ENCODE measurements around the gene CCNJL.

DNA sequence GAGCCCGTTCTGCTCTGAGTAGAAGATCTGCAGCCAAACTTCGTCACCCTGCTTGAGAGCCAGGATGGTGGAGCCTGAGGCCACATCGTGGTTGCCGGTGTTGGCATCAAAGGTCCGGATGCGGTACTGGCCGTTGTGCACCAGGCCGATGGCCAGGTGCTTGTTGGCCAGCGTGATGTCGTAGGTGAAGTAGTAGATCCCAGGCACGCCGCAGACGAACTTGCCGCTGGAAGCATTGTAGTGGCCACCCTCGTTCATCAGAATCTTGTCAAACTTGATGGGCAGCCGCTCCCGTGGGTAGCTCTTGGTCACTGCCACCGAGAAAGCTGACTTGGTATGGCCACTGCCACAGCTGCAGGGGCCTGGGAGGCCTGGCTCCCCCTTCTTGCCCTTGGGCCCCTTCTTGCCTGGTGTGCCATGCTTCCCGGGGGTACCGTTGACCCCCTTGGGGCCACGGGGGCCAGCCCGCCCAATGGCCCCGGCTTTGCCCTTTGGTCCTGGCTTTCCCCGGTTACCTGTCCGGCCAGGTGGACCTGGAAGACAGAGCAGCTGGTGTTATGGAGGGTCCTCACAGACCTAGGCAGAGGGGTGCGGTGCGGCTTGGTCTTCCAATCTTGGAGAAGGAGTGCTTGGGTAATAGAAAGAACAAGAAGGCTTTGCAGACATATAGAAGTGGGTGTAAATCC lies 37.0 kb upstream of the CCNJL start:
- TF ChIP-seq, protein P1, sequence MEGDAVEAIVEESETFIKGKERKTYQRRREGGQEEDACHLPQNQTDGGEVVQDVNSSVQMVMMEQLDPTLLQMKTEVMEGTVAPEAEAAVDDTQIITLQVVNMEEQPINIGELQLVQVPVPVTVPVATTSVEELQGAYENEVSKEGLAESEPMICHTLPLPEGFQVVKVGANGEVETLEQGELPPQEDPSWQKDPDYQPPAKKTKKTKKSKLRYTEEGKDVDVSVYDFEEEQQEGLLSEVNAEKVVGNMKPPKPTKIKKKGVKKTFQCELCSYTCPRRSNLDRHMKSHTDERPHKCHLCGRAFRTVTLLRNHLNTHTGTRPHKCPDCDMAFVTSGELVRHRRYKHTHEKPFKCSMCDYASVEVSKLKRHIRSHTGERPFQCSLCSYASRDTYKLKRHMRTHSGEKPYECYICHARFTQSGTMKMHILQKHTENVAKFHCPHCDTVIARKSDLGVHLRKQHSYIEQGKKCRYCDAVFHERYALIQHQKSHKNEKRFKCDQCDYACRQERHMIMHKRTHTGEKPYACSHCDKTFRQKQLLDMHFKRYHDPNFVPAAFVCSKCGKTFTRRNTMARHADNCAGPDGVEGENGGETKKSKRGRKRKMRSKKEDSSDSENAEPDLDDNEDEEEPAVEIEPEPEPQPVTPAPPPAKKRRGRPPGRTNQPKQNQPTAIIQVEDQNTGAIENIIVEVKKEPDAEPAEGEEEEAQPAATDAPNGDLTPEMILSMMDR (IDR thresholded peaks at IDR 0.05), result no peak
- no peak for TF ChIP-seq ZFX (IDR thresholded peaks at IDR 0.05; ENCODE audit: borderline replicate concordance)

All from 22Rv1 (cell line).